Measurements from ENCODE around the gene WWOX.

The WWOX gene

GRCh38 chr16:78836802-78837491 is 737.5 kb downstream of the WWOX start:
- no peak for DNase-seq

- no peak for DNase-seq
Measured at GRCh38 chr16:78837706-78838105, 738.3 kb downstream of the WWOX start.

GRCh38 chr16:78838276-78838675 is 738.8 kb downstream of the WWOX start:
- DNase-seq = no peak

GRCh38 chr16:78842950-78843349 is 743.5 kb downstream of the WWOX start:
- DNase-seq = peak; percentile 16

DNA sequence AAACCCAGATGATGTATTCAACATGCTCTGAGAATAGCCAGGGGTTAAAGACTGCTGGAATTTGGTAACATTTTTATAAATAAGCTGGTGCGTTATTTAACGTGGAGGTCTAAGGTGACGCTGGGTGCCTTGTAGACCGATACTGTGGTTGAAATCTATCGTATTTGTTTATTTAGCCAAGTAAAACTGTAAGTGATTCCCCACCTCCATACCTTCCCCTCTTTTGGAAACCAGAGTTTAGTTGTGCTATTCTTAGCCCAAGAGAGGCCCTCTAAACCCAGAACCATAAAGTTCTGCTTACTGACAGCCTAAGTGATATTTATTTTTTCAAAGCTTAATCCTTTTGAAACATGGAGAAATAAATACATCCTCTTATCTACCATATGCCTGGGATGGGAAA is 744.5 kb downstream of the WWOX start:
- no peak for DNase-seq

DNA sequence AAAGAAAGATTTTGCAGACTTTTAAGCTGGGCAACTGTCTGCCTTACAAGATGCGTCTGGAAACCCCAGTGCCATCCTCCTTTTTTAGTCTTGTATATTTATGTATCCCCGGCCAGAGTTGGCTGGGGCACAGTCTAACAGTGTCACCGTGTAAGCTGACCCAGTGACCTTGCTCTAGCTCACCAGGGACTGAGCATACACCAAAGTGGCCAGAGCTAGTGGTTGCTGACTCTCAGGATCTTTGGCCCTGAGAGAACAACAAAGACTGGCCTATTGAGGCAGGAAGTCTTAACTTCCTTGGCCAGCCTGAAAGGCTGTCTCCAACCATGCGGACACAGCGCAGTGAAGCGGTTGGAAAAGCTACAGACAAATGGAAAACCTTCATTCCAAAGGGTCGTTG is 745.2 kb downstream of the WWOX start:
- no peak for DNase-seq

DNA sequence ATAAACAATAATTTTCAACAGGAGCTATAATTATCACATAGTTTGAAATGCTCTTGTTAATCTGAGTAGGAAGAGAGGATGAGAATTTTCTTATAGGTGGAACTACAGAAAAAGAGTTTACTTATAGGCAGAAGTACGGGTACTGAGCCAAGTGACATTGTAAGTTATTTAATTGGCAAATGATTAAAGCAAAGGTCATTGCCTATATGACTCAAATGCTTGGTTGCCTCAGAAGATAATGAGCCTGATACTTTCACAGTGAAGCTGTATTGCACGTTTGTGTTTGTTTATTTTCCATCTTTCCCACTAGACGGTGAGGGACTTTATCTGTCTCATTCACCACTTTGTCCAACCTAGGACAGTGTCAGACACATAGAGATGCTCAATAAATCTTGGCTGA is 751.8 kb downstream of the WWOX start:
- DNase-seq = no peak

DNA sequence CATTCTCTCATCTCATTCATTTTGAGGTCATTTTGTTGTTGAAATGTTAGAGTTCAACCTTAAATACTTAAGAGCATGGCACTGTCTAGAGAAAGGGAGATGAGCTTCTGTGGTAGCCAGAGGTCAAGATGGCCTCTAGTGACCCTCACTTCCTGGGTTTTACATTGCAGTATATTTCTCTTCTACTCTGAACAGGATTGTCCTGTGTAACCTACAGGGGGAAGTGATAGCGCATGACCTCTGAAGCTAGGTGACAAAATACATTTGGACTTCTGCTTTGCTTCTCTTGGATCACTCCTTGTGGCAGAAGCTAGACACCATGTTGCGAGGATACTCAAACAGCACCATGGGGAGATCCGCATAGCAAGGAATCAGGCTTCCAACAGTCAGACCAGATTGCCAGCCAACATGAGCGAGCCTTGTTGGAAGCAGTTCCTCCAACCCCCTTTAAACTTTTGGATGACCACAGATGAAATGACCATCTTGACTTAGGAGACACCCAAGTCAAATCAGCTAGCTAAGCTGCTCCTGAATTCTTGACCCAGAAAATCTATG is 752.7 kb downstream of the WWOX start:
- DNase-seq = no peak

- no peak for DNase-seq
Measured at GRCh38 chr16:78862022-78862421, 762.6 kb downstream of the WWOX start.

GRCh38 chr16:78866521-78866920 is 767.1 kb downstream of the WWOX start:
- no peak for DNase-seq

DNA sequence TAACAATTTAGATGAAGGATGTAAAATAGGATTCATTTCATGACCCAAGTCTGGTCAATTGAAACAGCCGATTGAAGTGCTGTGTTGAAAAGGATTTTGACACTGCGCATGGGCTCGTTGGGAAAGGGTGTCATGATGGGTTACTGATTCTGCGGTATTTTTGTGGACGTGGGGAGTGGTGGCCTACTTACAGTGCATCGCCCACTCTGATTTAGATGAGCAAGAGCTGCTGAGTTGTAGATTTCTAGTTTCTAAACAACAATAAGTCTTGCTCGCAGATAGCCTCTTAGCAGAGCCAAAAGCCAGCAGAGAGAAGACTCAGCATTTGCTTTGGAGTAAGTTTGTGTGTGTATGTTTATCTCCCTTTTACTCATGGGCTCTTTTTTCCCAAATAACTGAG is 770.0 kb downstream of the WWOX start:
- no peak for DNase-seq

DNA sequence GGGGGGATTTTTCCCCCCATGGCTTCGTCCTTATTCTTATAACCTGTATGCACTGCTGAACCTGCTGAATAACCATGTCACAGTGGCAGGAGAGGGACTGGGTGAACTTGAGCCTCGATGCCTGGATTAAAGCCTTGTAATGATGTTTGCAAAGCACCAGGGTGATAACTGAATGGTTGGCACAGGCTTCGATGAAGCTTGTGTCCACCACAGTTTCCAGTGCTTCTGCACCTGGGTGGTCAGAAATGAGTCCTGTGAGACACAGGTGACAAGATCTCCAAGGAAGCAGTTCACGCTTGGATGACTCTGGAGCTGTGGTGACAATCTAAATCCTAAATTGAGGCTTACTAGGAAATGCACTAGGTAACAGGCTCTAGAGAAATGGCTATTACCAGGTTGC is 771.8 kb downstream of the WWOX start:
- DNase-seq = peak; percentile 25

- no peak for DNase-seq
Measured at GRCh38 chr16:78876671-78877070, 777.2 kb downstream of the WWOX start.

GRCh38 chr16:78877114-78877655 is 777.7 kb downstream of the WWOX start:
- DNase-seq = no peak

DNA sequence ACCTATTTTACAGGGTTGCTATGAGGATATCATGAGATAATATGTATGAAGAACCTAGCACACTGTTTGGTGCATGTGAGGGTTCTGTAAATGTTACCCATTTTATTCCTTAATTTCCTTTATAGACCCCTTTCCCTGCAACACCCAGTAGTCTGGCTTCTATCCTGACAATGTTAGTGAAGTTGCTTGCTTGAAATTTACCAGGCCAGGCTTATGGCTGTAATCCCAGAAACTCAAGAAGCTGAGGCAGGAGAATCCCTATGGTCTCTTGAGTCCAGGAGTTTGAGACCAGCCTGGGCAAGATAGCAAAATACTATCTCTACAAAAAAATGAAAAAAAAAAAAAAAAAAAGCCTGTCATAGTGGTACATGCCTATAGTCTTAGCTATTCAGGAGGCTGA is 779.1 kb downstream of the WWOX start:
- no peak for DNase-seq

DNA sequence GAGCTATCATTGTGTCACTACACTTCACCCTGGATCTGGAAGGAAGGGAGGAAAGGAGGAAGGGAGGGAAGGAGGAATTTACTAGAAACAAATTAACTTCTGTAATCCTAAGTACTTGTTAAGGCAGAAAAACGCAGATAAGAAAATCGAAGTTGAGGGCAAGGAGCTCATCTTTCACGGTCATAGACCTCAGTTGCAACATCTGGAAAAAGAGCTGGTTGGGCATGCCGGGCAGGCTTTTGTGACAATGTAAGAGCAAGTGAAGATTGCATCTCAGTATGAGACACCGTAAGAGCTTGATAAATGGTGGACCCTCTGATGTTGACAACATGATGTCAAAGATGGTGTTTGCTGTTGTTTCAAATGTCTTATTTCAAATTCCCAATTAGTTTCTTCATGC is 779.6 kb downstream of the WWOX start:
- no peak for DNase-seq

GRCh38 chr16:78882150-78882549 is 782.7 kb downstream of the WWOX start:
- no peak for DNase-seq

GRCh38 chr16:78882751-78883150 is 783.3 kb downstream of the WWOX start:
- no peak for DNase-seq

GRCh38 chr16:78884204-78884603 is 784.8 kb downstream of the WWOX start:
- DNase-seq = no peak

DNA sequence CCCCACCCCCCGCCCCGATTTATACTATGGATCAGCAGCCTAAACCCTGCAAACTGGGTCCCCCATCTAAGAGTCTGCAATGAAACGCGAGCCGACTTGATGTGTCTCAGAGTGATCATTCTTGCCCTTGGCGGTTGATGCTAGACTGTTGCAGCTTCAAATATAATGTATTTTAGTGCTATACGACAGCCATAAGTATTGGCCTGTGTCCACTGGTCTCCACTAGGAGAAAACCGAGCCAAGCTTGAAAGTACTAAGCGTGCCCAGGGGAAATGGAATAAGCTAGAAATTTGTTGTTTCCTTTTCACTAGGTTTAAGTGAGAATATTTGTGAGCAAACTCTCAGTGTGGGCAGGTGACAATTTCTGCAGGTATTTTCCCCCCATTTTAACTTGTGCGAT is 789.9 kb downstream of the WWOX start:
- no peak for DNase-seq

DNA sequence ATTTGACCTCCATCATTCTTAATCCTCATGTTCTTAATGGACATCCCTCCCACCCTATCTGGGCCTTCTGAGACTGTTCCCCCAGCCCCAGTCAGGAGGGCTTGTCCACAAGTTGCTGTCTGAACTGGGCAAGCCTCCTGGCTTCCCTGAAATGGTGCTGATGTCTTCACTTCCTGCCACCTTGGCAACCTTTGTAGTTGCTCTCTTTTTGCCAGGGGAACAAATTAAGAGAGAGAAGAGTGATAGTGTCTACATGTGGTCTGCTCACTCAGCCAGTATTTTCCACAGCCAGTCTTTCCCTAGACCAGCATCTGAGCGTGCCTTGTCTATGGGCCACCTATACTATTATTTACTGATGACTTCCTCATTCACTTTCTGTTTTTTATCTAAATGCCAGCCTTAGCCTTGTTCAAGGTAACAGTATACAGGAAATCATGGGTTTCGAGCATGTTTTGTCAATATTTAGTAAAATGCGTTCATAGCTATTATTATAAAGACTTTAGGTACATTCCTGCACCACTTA is 791.0 kb downstream of the WWOX start:
- DNase-seq = no peak

- no peak for DNase-seq
Measured at GRCh38 chr16:78892951-78893733, 793.7 kb downstream of the WWOX start.

- DNase-seq = no peak
Measured at GRCh38 chr16:78894886-78895285, 795.4 kb downstream of the WWOX start.

DNA sequence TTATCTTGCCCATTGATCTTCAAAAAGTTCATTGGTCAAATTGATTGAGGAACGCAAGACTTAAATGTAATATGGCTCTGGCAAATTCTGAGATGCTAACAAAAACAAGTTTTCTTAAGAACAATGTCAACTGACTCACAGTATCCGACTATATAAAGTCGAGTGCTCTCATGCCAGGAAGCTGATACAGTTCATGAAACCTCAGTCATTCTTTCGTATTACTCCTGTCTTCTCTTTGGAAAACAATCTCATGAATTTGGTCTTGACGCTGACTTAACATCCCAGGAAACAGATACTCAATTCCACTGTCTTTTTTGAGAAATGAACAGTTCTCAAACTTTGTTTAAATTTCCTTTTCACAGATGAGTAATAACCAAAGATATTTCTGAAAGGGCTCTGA is 796.2 kb downstream of the WWOX start:
- no peak for DNase-seq

Data from DMS79 (cell line).